AG09319 (cell line): Measurements from ENCODE around the gene PPIL4.

Experiments
- DNase-seq: peaks from one replicate; pipeline ENCODE4 v3.0.0-alpha.2; 2010; ENCODE audit warnings: low read depth; ENCODE audit errors: extremely low read depth
- TF ChIP-seq, protein P1 (sequence below): IDR thresholded peaks from 2 replicates; pipeline ENCODE4 v1.5.1; 2011; ENCODE audit warnings: low read depth, mild to moderate bottlenecking, inconsistent platforms, low read length, moderate library complexity

The PPIL4 gene

DNA sequence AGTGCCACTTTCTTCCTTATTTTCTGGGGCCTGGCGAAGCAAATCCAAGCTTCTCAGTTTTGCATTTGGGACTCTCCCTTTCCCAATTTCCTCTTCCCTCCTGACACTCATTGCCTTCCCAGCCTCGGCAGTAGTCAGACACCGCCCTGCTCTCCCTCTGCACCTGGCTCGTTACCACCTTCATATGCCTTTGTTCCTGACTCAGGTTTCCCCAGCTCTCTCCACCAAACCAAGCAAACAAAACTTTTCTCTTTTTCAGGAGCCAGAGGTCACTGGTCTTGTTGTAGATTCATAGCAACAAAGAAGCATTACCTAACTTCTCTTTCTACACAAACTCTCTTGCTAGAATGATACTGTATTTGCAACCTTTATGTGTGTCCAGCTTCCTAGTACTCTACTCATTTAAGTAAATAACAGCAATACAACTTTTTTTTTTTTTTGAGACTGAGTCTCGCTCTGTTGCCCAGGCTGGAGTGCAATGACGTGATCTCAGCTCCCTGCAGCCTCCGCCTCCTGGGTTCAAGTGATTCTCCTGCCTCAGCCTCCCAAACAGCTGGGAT is 52.0 kb downstream of the PPIL4 start:
- DNase-seq, result no peak

DNA sequence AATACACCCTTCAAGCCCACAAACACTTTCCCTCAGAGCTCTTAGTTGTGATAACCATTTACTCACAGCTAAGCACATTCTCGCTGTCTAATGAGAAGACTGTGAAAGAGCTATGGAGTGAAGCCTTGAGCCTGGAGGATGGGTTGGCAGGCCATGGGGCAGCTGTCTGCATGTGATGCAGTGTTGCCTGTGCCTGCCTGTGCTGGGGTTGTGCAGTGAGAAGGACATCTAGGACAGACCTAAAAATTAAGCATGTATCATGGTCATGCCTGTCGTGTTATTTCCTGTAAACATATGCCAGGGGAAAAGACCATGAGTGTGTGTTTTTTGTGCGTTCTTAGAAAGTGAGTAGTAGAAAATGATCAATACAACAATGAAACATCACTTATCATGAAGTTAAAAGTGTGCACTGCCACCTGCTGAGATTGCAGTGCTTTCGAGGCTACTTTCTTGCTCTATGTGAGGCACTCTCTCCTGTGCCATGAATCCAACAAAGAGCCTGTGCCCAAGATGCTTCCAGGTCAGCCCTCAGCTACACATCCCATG is 53.0 kb downstream of the PPIL4 start:
- DNase-seq, result no peak
- TF ChIP-seq, protein P1, sequence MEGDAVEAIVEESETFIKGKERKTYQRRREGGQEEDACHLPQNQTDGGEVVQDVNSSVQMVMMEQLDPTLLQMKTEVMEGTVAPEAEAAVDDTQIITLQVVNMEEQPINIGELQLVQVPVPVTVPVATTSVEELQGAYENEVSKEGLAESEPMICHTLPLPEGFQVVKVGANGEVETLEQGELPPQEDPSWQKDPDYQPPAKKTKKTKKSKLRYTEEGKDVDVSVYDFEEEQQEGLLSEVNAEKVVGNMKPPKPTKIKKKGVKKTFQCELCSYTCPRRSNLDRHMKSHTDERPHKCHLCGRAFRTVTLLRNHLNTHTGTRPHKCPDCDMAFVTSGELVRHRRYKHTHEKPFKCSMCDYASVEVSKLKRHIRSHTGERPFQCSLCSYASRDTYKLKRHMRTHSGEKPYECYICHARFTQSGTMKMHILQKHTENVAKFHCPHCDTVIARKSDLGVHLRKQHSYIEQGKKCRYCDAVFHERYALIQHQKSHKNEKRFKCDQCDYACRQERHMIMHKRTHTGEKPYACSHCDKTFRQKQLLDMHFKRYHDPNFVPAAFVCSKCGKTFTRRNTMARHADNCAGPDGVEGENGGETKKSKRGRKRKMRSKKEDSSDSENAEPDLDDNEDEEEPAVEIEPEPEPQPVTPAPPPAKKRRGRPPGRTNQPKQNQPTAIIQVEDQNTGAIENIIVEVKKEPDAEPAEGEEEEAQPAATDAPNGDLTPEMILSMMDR, result no peak

More for the DNA sequence above, 52.0 kb downstream of the PPIL4 start:
- TF ChIP-seq, protein P1, result no peak

DNA sequence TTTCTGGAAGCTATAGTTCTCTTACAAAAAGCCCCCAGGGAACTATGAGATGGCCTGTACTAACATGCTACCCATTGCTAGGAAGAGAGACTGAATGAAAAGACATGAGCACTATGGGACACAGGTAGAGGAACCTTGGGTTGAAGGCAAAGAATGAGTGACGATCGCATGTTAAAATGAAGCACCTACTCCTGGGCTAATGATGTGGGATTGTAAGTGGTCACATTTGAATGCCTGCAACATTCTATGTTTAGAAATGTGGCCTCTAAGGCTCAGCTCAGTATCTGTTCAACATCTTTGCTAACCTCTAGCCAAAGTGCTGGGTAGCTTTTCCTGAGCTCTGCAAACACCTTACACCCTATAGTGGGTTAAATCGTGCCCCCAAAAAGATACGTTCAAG is 55.9 kb downstream of the PPIL4 start:
- no peak for DNase-seq
- TF ChIP-seq, protein P1, result no peak

DNA sequence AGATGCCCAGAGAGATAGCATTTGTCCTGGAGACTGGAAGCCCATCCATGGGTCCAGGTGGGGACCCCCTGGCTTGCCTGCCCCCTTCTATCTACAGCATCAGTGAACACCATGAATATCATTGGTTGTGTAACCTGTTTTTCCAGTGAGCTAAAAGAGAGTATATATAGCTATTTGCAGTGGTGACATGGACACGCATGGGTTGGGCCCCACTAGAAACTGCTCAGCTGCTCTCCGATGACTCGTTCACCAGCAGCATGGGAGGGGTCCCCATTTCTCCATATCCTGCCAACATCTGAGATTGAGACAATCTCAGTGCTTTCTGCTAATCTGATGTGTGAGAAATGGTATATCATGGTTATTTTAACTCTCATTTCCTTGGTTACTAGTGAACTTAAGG is 57.0 kb downstream of the PPIL4 start:
- DNase-seq, result no peak
- TF ChIP-seq, protein P1, result no peak

DNA sequence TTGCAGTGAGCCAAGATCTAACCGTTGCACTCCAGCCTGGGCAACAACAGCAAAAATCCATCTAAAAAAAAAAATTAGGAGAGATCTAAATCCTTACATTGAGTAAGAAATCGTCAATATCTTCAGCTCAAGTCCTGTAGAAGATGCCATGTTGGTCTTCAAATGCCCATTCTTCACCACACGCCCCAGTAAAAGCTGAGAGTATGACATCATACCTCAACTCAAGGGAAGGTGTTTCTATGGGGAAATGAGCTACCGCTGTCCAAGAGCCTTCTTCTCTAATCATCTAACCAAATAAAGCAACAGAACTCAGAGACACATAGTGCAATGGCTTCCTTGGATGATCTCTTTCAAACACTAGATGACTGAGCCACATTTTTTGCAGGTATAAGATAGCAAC is 58.5 kb downstream of the PPIL4 start:
- TF ChIP-seq, protein P1, result no peak
- no peak for DNase-seq

DNA sequence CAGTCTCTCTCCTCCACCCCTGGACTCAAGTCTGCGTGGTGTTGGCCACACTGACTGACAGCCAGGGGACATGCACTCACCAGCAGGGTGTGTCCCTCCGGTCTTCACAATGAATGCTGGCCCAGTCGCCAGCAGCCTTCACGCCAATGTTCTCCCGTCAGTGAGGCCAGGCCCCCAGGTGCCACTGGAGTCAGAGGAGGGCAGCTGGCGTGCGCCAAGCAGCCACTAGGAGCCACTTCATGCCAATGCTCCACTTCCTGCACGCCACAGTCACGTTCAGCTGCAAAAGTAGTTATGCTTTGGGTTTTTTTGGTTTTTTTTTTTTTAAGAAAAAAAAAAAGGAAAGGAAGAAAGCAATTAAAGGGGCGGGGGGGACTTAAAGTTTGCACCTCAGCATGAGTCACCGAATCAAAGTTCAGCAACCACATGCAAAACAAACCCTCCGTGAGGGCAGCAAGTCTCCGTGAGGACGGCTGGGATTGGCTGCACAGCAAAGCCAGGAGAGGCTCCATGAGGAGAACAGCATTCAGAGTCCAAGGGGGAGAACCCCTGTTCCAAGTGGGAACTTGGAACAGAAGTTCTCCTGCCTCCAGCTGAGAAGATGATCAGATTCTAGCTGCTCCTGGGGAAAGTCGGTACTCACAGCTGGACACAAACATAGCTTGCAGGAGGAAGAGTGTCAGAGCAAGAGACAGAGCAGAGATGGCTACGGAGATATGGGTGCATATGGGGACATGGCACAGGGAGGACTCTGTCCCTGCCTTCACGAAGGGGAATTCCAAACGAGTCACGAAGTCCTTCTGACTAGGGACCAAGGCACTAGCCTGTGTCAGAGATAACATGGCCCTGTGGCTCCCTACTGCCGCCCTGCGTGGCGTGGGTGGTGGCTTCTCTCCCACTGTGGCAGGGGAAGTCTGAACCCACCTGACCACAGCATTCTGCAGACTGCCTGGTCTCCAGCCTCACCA is 60.8 kb downstream of the PPIL4 start, which contains the start of gene ZC3H12D:
TSS of gene ZC3H12D (minus strand) at position 282 of the 968 bp plus-strand sequence. CDS start 10,471 bp downstream, outside the sequence.
- DNase-seq, result no peak
- TF ChIP-seq, protein P1, result no peak; the same call in 1 of the 2 replicates
